ENCODE data around the gene SEC31A. TPM values are rescaled to one million over a fixed set of nuclear protein-coding genes. Genes with fewer than 3 reads are reported as not detected.

Gene SEC31A
- total and polyA plus RNA-seq, 8 donors, result 221 to 286 (median 251) TPM

DNA sequence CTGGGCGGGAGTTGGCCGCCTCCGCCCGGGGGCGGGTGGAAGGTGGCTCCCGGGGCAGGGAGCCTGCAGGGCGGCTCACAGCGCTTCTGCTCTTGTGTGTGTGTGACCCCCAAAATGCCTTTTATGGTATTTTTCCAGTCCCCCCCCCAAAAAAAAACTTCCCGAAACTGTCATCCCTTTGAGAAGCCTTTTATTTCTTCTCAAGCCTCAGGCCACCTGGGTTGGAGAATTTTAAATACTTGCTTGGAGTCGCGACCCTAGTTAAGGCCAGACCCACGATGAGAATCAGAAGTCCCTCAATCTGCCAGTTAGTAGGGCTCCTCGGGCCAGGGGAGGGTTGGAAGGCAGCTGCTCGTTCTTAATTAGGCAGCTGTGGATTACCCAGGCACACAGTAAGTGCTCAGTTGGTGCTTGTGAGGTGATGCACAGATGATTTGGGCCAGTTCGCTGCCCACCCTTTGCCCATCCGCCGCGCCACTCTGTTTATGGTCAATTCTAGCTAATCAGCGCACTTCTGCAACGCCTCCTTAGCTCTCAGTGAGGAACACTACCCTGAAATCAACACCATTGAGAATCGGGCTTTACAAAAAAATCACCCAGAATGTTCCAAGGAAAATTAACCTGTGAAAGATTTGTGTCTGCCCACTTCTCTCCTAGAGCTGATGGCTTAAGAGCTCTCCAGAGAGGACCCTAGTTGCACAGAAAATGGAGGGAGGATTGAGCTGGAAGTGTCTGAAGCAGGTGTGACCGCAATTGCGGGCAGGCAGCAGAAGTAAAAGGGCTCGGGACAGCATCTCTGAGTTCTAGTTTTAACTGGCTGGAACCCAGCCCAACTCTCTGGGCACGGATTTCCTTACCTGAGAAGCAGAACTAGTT, 91.7 kb downstream of the SEC31A start:
- H3K27me3 ChIP-seq, result peaks cover 0 to 54% of the 10 kb centered on the region in 2 donors
- H3K4me3 ChIP-seq, result peak overlapping the region; percentile 62 to 76
- H3K27ac ChIP-seq, result no peak overlapping the region
- intact Hi-C loops (cut with DNase I), result no loop called here
- H3K36me3 ChIP-seq, result no peaks in the 10 kb centered on the region
- peaks cover 8 to 25% of the 10 kb centered on the region in 2 donors for H3K4me1 ChIP-seq
- peak; percentile 5 for ATAC-seq
- H3K9me3 ChIP-seq, result no peaks in the 10 kb centered on the region
- TF ChIP-seq, protein P1, sequence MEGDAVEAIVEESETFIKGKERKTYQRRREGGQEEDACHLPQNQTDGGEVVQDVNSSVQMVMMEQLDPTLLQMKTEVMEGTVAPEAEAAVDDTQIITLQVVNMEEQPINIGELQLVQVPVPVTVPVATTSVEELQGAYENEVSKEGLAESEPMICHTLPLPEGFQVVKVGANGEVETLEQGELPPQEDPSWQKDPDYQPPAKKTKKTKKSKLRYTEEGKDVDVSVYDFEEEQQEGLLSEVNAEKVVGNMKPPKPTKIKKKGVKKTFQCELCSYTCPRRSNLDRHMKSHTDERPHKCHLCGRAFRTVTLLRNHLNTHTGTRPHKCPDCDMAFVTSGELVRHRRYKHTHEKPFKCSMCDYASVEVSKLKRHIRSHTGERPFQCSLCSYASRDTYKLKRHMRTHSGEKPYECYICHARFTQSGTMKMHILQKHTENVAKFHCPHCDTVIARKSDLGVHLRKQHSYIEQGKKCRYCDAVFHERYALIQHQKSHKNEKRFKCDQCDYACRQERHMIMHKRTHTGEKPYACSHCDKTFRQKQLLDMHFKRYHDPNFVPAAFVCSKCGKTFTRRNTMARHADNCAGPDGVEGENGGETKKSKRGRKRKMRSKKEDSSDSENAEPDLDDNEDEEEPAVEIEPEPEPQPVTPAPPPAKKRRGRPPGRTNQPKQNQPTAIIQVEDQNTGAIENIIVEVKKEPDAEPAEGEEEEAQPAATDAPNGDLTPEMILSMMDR (IDR thresholded peaks at IDR 0.05), result no peak
- no peak for DNase-seq

DNA sequence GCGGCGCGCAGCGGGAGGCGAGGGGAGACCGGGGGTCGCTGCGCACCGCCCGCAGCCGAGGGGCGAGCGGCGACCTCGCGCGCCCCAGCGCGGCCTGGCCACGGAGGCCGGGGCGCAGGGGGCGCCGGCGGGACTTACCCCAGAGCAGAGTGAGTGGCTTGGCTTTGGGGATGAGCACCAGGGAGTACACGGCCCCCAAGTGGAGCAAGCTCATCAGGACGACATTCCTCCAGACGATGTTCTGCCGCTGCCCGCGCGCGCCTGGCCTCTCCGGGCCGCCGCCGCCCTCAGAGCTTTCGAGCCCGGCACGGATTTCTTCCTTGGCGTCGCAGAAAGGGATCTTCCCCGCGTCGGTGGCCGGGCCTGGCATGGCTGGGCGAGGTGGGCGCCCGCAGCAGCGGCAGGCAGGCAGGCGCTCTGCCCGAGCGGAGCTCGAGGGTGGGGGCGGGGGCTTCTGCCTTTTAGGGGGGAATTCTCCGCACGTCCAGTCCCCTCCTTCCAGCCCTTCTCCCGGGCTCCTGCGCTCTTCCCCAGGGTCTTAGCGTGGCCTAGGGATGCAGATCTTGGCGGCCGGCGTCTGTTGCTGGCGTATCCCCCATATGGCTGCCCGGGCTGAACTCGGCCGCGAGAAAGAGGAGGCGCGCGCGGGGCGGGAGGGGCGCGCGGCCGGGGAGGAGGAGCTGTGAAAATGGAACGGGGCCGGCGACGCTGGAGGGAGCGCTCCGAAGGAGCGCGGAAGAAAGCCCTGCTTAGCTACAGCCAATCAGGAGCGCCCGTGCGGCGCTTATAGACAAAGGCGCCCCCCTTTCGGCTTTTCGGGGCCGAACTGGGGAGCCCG, 92.6 kb downstream of the SEC31A start, which contains the start of gene SCD5:
TSS of gene SCD5 (minus strand) at position 629 of the 838 bp plus-strand sequence. CDS start at position 370, 259 bp downstream.
- ATAC-seq, result peak; percentile 93
- Histone ChIP-seq H3K9me3 (no peaks in the 10 kb centered on the region), H3K27ac (no peak within 1 kb of the TSS), H3K27me3 (peaks cover 0 to 54% of the 10 kb centered on the region in 2 donors), H3K4me1 (peaks cover 8 to 25% of the 10 kb centered on the region in 2 donors), H3K36me3 (no peaks in the 10 kb centered on the region), H3K4me3 (peak within 1 kb of the TSS; percentile 62 to 76)
- peak; percentile 75 to 95 (median 85) for DNase-seq
- TF ChIP-seq, protein P1 (IDR thresholded peaks at IDR 0.05), result no peak
- intact Hi-C loops (cut with DNase I), result no loop called here

DNA sequence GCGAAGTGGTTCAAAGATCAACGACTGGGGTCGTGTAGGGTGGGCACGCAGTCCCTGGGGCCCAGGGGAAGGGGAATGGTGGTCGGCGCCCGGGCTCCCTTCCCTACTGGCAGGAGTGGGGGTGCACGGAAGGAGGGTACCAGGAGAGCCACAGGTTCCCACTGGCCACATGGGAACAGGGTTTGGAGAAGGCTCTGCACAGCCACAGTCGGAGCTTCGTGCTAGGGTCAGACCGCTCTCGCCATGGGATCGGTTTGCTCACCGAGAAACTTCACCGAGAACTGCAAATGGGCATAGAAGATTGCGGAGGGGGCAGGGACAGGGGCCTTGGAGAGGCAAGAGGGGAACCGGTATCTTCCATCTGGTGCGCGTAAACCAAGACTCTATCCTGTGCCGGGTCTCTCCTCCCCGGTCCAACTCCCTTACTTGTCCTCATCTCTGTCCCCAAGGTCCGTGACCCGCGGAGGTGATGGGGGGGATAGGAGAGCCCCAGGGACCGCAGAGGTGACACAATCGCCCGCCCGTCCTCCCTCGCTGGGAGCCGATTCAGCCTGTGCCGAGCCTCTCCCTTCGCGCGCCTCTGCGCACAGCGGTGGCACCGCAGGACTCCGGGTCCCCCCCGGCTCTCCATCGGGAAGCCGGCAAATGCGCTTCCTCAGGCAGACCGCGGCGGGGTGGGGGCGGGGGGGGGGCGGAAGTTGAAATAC, 93.4 kb downstream of the SEC31A start:
- intact Hi-C loops (cut with DNase I), result no loop called here
- DNase-seq (no peak), ATAC-seq (peak; percentile 4)
- Histone ChIP-seq H3K4me3 (peak overlapping the region; percentile 62 to 76), H3K36me3 (no peaks in the 10 kb centered on the region), H3K27ac (no peak overlapping the region), H3K27me3 (peaks cover 0 to 54% of the 10 kb centered on the region in 2 donors), H3K9me3 (no peaks in the 10 kb centered on the region), H3K4me1 (peaks cover 8 to 25% of the 10 kb centered on the region in 2 donors)
- TF ChIP-seq, protein P1 (IDR thresholded peaks at IDR 0.05), result no peak

DNA sequence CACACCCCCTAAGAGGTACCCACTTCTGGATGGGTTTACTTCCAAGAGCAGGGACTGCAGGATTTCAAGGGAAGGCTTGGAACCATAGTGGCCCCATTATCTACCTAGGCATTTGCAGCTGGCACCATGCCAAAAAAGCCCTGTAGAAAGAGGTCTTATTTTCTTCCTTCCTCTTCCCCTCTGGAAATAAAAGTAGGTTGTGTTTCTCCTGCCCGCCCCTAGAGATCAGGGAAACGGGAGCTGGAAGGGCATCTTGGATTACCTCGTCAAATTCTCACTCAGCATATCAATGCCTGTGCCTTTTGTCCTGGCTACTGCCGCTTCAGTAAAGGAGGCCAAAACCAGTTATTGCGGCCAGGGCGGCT, 93.9 kb downstream of the SEC31A start:
- DNase-seq, result no peak
- ATAC-seq, result no peak

More for the DNA sequence above, 93.9 kb downstream of the SEC31A start:
- Histone ChIP-seq H3K27me3 (peaks cover 0 to 54% of the 10 kb centered on the region in 2 donors), H3K36me3 (no peaks in the 10 kb centered on the region), H3K27ac (no peak overlapping the region), H3K4me1 (peaks cover 8 to 25% of the 10 kb centered on the region in 2 donors), H3K4me3 (peak overlapping the region; percentile 62 to 76), H3K9me3 (no peaks in the 10 kb centered on the region)
- TF ChIP-seq, protein P1 (IDR thresholded peaks at IDR 0.05), result no peak
- intact Hi-C loops (cut with DNase I), result no loop called here

All from left lung (tissue), 10 donors.